Stimulated activated CD4-positive, alpha-beta T cell treated with anti-CD3 and anti-CD28 coated beads, Interleukin-15, amount 100 ng/mL, for 24 hours (primary cell): ENCODE results near the gene CDH13.

Experiments used
- DNase-seq: peaks from one replicate; pipeline ENCODE4 v3.0.0-alpha.2; 2020

Gene CDH13

GRCh38 chr16:83742124-83742899, 1115.5 kb downstream of the CDH13 start:
- no peak for DNase-seq

DNA sequence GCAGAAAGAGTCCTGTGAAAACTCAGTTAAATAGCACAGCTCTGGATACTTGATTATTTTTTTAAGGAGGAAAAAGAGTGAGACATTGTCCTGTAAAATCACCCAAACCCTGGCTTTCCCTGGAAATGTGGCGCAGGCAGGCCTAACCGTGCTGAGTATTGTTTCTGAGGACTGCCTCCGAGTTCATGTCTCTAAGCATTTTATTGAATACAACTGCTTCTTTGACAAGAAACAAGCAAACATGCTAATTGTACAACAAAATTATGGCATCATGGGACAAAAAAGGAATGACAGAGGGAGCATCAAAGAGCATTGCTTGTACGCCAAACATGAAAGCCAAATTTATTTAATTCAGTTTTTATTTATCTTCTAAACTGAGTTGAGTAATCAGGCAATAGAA, 1116.5 kb downstream of the CDH13 start:
- DNase-seq = no peak

DNA sequence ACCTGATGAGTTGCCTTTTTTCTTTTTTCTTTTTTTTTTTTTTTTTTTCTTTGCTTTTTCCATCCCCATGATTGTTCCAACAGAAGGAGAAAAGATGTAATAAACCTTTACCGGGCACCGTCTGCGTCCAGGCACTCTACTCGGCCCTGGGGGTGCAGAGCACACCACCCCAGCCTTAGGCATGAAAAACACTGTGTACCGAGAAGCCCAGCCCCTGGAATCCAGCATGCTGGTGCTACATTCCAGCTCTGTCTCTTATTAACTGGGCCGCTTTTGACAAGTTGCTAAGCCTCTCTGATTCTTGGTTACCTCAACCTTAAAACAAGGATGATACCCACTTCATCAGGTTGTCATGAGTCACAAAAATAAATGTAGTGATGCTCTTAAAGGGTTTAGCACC, 1117.0 kb downstream of the CDH13 start:
- no peak for DNase-seq

DNA sequence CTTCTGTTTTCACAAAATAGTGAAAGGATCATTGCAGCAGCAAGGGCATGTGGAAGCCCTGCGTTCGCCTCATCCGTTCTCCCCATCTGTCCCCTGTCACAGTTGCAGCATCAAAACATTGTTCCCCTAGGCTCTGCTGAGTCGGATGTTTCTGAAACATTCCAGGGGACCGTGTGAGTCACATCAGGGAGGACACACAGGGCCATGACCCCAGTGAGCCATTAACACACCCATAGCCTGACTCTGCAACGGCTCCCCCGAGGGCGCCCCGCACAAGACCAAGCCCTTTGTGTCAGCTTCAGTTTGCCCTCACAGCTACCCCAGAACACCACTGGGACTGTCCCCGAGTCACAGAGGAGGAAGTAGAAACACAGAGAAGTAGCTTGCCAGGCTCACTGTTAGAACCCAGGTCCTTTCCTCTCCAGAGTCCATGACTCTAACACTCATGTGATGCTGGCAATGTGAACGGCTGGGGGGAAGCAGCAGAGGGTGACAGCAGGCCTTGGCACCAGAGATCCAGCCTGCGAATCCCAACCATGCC, 1117.7 kb downstream of the CDH13 start:
- no peak for DNase-seq

DNA sequence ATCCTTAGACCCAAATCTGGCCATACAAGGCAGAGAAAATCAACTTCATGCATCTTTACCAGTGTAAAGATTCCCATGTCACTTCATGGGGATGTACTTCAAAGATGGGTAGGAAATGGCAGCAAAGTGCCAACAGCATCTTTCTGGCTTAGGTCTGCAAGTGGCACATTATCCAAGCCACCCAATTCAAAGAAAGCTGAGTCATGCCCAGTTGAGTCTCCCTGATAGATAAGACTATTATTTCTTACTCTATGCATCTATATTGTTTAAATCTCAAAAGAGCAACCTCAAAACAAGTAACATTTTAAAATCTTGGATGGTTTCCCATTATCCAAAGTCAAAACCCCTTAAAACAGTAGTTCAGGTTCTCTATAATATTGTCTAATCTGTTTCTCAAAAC, 1119.8 kb downstream of the CDH13 start:
- no peak for DNase-seq

DNA sequence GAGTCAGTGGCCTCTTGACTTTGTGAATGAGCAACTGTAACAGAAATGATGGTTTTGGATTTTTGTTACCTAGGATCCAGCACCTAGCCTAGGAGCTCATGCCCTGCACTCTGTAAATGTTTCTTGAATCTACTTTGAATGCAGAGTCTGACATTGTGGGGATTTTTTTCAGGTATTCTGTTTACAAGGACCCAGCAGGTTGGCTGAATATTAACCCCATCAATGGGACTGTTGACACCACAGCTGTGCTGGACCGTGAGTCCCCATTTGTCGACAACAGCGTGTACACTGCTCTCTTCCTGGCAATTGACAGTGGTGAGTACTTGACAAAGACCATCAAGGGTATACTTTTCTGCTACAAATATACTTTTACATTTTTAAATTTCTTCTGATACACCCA, 1121.2 kb downstream of the CDH13 start:
- no peak for DNase-seq

GRCh38 chr16:83755391-83755790, 1128.6 kb downstream of the CDH13 start:
- DNase-seq = no peak

DNA sequence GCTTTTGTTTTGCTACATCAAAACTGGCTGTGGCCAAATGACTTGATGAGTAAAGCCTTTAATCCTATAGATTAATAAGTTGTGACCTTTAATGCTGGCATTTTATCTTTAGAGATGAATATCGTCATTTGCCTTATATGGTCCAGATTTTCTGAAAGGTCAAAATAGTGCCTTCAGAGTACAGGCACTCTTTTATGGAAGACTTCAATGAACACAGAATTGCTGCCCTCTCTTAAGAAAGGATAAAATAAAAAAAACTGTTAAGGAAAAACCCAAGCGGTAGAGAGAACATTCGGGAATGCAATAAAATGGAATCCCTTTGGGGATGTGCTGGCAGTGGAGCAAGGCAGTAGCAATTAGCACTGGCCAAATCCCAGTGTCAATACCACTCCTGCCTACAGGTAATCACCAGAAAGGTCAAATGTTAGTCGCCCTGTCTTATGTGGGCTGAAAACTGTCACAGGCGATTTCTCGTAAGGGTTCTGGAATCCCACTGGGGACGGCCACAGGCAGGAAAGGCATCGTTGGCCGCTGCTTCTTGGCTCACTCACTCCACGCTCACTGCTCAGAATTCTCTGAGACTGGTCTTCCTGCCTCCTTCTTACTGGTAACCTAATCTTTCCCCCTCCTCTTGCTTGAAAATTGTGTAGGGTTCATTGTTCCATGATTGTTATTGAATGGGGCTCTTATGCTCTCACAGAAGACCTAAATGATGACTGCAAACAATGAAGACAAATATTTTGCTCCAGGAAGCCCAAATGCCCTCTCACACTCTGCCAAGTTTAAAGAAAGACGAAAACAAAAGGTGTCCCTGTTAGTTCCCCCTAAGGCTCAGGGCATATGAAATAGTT, 1135.6 kb downstream of the CDH13 start:
- DNase-seq = no peak

GRCh38 chr16:83762992-83763358, 1136.2 kb downstream of the CDH13 start:
- DNase-seq = no peak

DNA sequence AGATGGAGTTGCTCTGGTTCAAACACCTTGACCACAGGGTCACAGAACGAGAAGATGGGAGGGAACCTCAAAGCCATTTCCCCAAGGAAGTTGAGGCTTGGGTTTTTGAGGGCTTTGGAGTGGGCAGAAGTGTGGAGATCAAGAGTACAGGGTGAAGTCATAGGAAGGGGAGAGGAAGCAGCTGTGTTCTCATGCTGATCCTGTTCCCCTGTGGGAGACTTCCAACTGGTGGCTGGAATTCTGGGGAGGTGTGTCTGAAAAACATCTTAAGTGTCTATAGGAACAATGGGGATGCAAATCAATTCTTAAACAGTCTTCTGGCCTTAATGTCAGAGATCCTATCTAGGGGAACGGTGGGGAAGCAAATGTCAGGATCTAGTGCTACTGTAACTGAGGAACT, 1142.2 kb downstream of the CDH13 start:
- no peak for DNase-seq

DNA sequence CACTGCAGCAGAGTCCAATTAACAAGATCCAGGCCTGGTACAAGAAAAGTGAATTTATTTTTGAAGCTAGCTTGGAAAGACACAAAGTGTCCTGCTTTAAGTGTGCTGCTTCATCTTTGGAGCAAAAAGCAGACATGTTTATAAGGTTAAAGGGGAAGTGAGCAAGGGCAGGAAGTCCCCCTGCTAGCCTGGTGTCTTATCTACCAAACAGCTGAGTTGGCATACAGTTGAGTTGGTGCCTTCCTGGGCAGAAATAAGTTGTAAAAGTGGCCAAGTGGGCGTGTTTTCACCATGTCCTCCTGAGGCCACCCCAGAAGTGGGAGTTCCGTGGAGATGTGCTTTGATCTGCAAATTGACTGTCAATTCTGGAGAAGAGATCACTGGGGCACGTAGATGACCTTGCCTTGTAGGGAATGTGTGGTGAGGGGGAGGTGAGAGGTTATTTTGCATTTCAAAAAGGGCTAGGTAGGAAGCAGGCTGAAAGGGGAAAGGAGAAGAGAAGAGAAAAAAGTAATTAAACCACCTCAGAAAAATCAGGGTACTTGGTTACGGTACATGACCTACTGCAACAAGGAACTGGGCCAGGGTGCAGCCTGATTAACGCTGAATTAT, 1142.7 kb downstream of the CDH13 start:
- DNase-seq = no peak

GRCh38 chr16:83771306-83771942, 1144.7 kb downstream of the CDH13 start:
- no peak for DNase-seq

- DNase-seq = no peak
Observed at GRCh38 chr16:83772806-83773205, 1146.0 kb downstream of the CDH13 start.

- no peak for DNase-seq
Observed at GRCh38 chr16:83774066-83774465, 1147.3 kb downstream of the CDH13 start.

DNA sequence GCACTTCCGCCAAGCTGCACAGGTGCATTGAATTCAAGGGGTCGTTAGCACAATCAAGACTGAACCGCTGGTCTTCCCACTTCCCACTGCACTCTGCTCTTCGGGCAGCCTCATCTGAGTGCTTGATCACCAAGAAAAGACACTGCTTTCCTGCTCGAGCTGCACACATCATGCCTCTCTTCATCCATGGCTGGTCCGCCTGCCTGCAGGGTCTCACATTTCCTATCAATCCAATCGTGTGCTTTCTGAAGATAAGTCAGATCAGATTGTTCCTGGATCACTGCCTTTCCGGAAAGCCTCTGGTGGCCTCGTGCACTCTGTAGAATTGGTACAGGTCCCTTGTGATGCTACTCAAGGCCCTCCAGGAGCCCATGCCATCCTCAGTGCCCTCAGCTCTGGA, 1150.2 kb downstream of the CDH13 start:
- DNase-seq = no peak

DNA sequence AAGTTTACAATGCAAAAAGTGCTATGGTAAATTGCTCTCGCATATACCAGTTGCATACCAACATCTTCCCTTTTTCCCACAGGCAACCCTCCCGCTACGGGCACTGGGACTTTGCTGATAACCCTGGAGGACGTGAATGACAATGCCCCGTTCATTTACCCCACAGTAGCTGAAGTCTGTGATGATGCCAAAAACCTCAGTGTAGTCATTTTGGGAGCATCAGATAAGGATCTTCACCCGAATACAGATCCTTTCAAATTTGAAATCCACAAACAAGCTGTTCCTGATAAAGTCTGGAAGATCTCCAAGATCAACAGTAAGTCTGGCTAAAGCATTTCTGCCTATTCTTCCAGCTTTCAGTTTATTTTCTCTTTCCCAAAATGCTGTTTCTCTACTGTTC, 1153.1 kb downstream of the CDH13 start:
- no peak for DNase-seq

- DNase-seq = no peak
Observed at GRCh38 chr16:83785455-83785854, 1158.7 kb downstream of the CDH13 start.

- DNase-seq = no peak
Observed at GRCh38 chr16:83789642-83790401, 1163.1 kb downstream of the CDH13 start.

DNA sequence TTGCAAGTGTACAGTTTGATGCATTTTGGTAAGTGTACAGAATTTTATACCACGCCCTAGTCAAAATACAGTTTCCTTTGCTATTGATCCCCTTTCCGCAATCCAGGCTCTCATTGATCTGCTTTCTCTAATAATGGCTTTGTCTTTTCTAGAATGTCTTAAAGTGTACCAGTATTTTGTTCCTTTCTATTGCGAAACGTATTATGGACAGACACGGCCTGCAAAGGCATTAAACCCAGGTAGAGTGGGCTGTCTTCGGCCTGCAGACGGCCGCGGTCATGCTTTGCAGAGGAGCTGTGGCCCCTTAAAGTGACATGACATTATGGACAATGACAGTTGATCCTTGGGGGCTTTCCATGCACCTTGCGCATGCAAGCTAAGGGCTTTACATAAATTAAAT, 1165.1 kb downstream of the CDH13 start:
- DNase-seq = no peak

- no peak for DNase-seq
Observed at GRCh38 chr16:83792391-83792790, 1165.6 kb downstream of the CDH13 start.

- DNase-seq = no peak
Observed at GRCh38 chr16:83793179-83793578, 1166.4 kb downstream of the CDH13 start.

GRCh38 chr16:83794860-83795554, 1168.2 kb downstream of the CDH13 start:
- DNase-seq = no peak
